ENCODE measurements around the gene TMOD2. TPM values are rescaled to one million over a fixed set of nuclear protein-coding genes. Genes with fewer than 3 reads are reported as not detected.
A peak's percentile ranks its signal among the peaks of the same experiment; 100 is the strongest.

Gene TMOD2
- total RNA-seq (2021; fragmentation: NEBNext Ultra II Directional; extraction: Animal tissue kit (Norgen Biotek cat#: 25700)) = 10 to 100 TPM; 11.0 to 14.9 (median 13.5) TPM
- long read RNA-seq, partial matches to known transcripts = 3 of 14 reads
- long read RNA-seq, other reads (novel, unspliced or antisense) = 11 of 14 reads

GRCh38 chr15:51750792-51751696 is at the start of gene TMOD2:
Gene TMOD2, plus strand, starts transcription at chr15:51751597. Its CDS starts 14,845 bp downstream, at chr15:51766442.
- H3K4me3 Mint-ChIP-seq = peak within 1 kb of the TSS; percentile 89
- TF ChIP-seq, protein P1, sequence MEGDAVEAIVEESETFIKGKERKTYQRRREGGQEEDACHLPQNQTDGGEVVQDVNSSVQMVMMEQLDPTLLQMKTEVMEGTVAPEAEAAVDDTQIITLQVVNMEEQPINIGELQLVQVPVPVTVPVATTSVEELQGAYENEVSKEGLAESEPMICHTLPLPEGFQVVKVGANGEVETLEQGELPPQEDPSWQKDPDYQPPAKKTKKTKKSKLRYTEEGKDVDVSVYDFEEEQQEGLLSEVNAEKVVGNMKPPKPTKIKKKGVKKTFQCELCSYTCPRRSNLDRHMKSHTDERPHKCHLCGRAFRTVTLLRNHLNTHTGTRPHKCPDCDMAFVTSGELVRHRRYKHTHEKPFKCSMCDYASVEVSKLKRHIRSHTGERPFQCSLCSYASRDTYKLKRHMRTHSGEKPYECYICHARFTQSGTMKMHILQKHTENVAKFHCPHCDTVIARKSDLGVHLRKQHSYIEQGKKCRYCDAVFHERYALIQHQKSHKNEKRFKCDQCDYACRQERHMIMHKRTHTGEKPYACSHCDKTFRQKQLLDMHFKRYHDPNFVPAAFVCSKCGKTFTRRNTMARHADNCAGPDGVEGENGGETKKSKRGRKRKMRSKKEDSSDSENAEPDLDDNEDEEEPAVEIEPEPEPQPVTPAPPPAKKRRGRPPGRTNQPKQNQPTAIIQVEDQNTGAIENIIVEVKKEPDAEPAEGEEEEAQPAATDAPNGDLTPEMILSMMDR (IDR thresholded peaks at IDR 0.05) = no peak
- H3K27me3 Mint-ChIP-seq (ENCODE audit: insufficient read depth) = peaks cover 20% of the 10 kb centered on the region
- H3K4me1 Mint-ChIP-seq (ENCODE audit: low read depth) = peaks cover 19% of the 10 kb centered on the region
- no peak within 1 kb of the TSS for H3K27ac Mint-ChIP-seq
- no peak for DNase-seq
- no peaks in the 10 kb centered on the region for H3K9me3 Mint-ChIP-seq
- no peaks in the 10 kb centered on the region; the same call in 1 of the 2 replicates for H3K36me3 Mint-ChIP-seq (ENCODE audit: low read depth)

DNA sequence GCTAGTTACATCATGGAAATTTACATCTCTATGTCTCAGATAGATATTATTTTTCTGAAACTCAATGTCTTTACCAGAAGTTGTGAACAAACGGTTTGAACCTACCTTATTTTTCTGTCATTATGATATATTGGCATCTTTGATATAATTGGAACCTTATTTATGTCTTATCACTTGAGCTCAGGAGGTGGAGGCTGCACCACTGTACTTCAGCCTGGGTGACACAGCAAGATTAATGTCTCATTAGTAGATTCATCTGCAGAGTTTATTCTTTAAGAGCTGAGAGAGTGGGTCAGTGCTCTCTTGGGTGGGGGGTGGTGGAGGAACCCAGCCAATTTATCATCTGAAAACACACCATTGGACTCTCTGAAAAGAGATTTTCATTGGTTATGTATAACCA is 48.7 kb upstream of the TMOD2 start:
- H3K27ac Mint-ChIP-seq = no peak overlapping the region
- H3K4me1 Mint-ChIP-seq (ENCODE audit: low read depth) = no peaks in the 10 kb centered on the region
- no peak overlapping the region for H3K4me3 Mint-ChIP-seq
- H3K9me3 Mint-ChIP-seq = no peaks in the 10 kb centered on the region
- H3K27me3 Mint-ChIP-seq (ENCODE audit: insufficient read depth) = peaks cover 19% of the 10 kb centered on the region
- no peaks in the 10 kb centered on the region for H3K36me3 Mint-ChIP-seq (ENCODE audit: low read depth)
- no peak for DNase-seq
- TF ChIP-seq, protein P1 (IDR thresholded peaks at IDR 0.05) = no peak

DNA sequence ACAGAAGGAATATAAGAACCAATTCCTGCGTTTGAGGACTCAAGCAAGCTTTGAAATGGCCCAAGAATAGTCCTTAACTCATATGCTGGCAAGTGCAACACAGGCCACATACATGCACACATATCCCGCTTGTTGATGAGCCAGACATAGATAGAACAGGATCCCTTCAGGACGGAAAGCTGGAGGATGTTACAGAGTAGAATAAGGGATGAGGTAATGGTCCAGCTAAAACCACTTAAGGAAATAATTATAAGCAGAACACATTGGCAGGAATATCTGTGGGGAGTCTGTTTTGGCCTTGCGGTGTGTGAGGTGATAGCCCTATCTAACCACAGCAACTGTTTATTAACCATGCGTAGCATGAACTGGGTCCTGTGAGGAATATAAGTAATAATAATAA is 45.1 kb upstream of the TMOD2 start:
- Mint-ChIP-seq H3K27ac (no peak overlapping the region), H3K4me3 (no peak overlapping the region), H3K36me3 (ENCODE audit: low read depth) (no peaks in the 10 kb centered on the region), H3K27me3 (ENCODE audit: insufficient read depth) (peaks cover 9% of the 10 kb centered on the region), H3K9me3 (no peaks in the 10 kb centered on the region), H3K4me1 (ENCODE audit: low read depth) (no peaks in the 10 kb centered on the region)
- no peak for DNase-seq
- TF ChIP-seq, protein P1 (IDR thresholded peaks at IDR 0.05) = no peak

GRCh38 chr15:51706926-51707608 is 44.3 kb upstream of the TMOD2 start:
- Mint-ChIP-seq H3K36me3 (ENCODE audit: low read depth) (no peaks in the 10 kb centered on the region), H3K4me3 (no peak overlapping the region), H3K27me3 (ENCODE audit: insufficient read depth) (peaks cover 9% of the 10 kb centered on the region), H3K4me1 (ENCODE audit: low read depth) (no peaks in the 10 kb centered on the region), H3K27ac (no peak overlapping the region), H3K9me3 (no peaks in the 10 kb centered on the region)
- no peak for DNase-seq
- TF ChIP-seq, protein P1 (IDR thresholded peaks at IDR 0.05) = no peak

GRCh38 chr15:51708013-51708412 is 43.4 kb upstream of the TMOD2 start:
- no peaks in the 10 kb centered on the region for H3K9me3 Mint-ChIP-seq
- TF ChIP-seq, protein P1 (IDR thresholded peaks at IDR 0.05) = no peak
- no peak overlapping the region for H3K4me3 Mint-ChIP-seq
- H3K27me3 Mint-ChIP-seq (ENCODE audit: insufficient read depth) = peaks cover 5% of the 10 kb centered on the region; the same call in 1 of the 2 replicates
- no peak overlapping the region for H3K27ac Mint-ChIP-seq
- no peaks in the 10 kb centered on the region for H3K36me3 Mint-ChIP-seq (ENCODE audit: low read depth)
- DNase-seq = no peak
- H3K4me1 Mint-ChIP-seq (ENCODE audit: low read depth) = no peaks in the 10 kb centered on the region
